NT2/D1 (cell line): Measurements from ENCODE around the gene VEPH1.

Source experiments
- DNase-seq: peaks from one replicate; pipeline ENCODE4 v3.0.0-alpha.2; 2011; ENCODE audit warnings: low read depth, low spot score
- H3K27me3 ChIP-seq: 2 replicates; pipeline ENCODE4 v1.6.0; 2011; ENCODE audit warnings: mild to moderate bottlenecking; ENCODE audit not compliant: insufficient read length, insufficient read depth
- H3K36me3 ChIP-seq: 2 replicates; pipeline ENCODE4 v1.6.1; 2011; ENCODE audit warnings: mild to moderate bottlenecking, low read length, mixed read lengths; ENCODE audit not compliant: insufficient read depth, insufficient read length
- H3K4me1 ChIP-seq: 2 replicates; pipeline ENCODE4 v1.5.1; 2011; ENCODE audit not compliant: insufficient read depth, insufficient read length
- H3K4me3 ChIP-seq: 2 replicates; pipeline ENCODE4 v1.5.1; 2011; ENCODE audit warnings: low read depth; ENCODE audit not compliant: insufficient read length
- H3K9ac ChIP-seq: 2 replicates; pipeline ENCODE4 v1.6.0; 2011; ENCODE audit warnings: low read depth; ENCODE audit not compliant: insufficient read length
- H3K9me3 ChIP-seq: 2 replicates; pipeline ENCODE4 v1.5.1; 2011; ENCODE audit warnings: mild to moderate bottlenecking, low read length; ENCODE audit not compliant: insufficient read depth
- SUZ12 ChIP-seq: IDR thresholded peaks from 2 replicates; pipeline ENCODE4 v1.6.1; 2011; ENCODE audit not compliant: insufficient read length, insufficient read depth; ENCODE audit errors: extremely low read depth
- YY1 ChIP-seq: IDR thresholded peaks from 2 replicates; pipeline ENCODE4 v1.6.1; 2011; ENCODE audit not compliant: insufficient read length, insufficient read depth
- ZNF274 ChIP-seq: IDR thresholded peaks from 2 replicates; pipeline ENCODE4 v1.6.1; 2011; ENCODE audit warnings: mild to moderate bottlenecking, low read depth, low read length

Gene VEPH1

GRCh38 chr3:157370867-157371266 is 132.3 kb downstream of the VEPH1 start:
- TF ChIP-seq YY1: no peak
- TF ChIP-seq ZNF274: no peak
- no peak for TF ChIP-seq SUZ12
- Histone ChIP-seq H3K9me3 (no peaks in the 10 kb centered on the region), H3K27me3 (no peaks in the 10 kb centered on the region), H3K4me1 (no peaks in the 10 kb centered on the region), H3K36me3 (no peaks in the 10 kb centered on the region), H3K4me3 (no peak overlapping the region), H3K9ac (no peak overlapping the region)
- DNase-seq: no peak

DNA sequence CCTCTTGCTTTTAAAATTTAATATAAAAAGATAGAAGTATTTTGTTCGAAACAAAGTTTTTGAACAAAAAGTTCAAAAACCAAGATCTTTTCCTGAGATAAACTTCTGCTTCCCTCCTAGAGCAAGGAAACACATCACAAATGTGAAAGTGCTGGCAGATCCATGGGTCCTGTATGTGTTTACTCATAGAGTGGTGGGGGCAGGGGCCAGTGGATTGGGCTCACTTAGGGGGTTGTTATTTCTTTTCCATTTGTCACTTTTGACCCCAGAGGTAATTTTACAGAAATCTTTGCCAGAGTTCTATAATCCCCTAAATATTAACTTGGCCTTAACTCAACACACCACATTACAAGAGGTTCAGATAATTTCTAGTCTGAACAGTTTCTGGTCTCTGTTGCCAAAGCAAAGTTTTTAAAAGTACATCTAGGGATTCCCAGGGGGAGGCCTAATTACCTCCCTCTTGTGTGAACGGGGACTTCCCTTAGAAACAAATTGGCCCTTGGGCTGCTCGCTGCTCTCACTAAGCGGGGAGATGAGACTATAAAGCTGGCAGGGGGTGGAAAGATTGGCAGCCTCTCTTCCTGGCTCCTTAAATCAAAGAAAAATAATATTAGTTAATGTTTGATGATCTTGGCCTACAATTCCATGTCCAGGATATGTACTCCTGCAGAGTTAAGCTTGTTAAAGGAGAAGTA is 133.3 kb downstream of the VEPH1 start:
- no peaks in the 10 kb centered on the region for H3K36me3 ChIP-seq
- DNase-seq: no peak

DNA sequence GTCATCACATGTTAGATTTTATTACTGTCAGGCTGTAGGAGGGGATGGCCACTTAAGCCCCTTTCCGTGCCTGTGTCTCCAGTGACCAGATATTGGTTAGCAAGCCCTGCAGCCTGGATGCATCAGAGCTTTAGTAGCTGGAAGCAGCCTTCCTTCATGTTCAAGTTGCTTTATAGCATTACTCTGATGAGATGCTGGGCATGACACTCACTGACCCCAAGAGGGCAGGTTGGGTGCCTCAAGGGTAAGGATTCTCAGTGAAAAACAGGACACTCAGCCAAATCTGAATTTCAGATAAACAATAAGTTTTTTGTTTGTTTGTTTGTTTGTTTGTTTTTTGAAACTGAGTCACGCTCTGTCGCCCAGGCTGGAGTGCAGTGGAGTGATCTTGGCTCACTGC is 135.0 kb downstream of the VEPH1 start:
- Histone ChIP-seq H3K9ac (no peak overlapping the region), H3K36me3 (no peaks in the 10 kb centered on the region), H3K4me1 (no peaks in the 10 kb centered on the region), H3K9me3 (no peaks in the 10 kb centered on the region), H3K4me3 (no peak overlapping the region), H3K27me3 (no peaks in the 10 kb centered on the region)
- no peak for TF ChIP-seq ZNF274
- no peak for TF ChIP-seq YY1
- no peak for TF ChIP-seq SUZ12
- no peak for DNase-seq

More for the DNA sequence above, 133.3 kb downstream of the VEPH1 start:
- no peaks in the 10 kb centered on the region for H3K9me3 ChIP-seq
- H3K27me3 ChIP-seq: no peaks in the 10 kb centered on the region
- H3K4me3 ChIP-seq: no peak overlapping the region
- no peaks in the 10 kb centered on the region for H3K4me1 ChIP-seq
- TF ChIP-seq SUZ12: no peak
- no peak for TF ChIP-seq ZNF274
- TF ChIP-seq YY1: no peak
- H3K9ac ChIP-seq: no peak overlapping the region

GRCh38 chr3:157363393-157363792 is 139.8 kb downstream of the VEPH1 start:
- Histone ChIP-seq H3K36me3 (no peaks in the 10 kb centered on the region), H3K9me3 (no peaks in the 10 kb centered on the region), H3K9ac (no peak overlapping the region), H3K27me3 (no peaks in the 10 kb centered on the region), H3K4me1 (no peaks in the 10 kb centered on the region), H3K4me3 (no peak overlapping the region)
- no peak for TF ChIP-seq ZNF274
- no peak for TF ChIP-seq SUZ12
- no peak for TF ChIP-seq YY1
- DNase-seq: no peak

GRCh38 chr3:157362348-157362747 is 140.9 kb downstream of the VEPH1 start:
- DNase-seq: no peak
- Histone ChIP-seq H3K4me1 (no peaks in the 10 kb centered on the region), H3K9ac (no peak overlapping the region), H3K4me3 (no peak overlapping the region), H3K36me3 (no peaks in the 10 kb centered on the region), H3K27me3 (no peaks in the 10 kb centered on the region), H3K9me3 (no peaks in the 10 kb centered on the region)
- TF ChIP-seq ZNF274 (no peak), SUZ12 (no peak)

DNA sequence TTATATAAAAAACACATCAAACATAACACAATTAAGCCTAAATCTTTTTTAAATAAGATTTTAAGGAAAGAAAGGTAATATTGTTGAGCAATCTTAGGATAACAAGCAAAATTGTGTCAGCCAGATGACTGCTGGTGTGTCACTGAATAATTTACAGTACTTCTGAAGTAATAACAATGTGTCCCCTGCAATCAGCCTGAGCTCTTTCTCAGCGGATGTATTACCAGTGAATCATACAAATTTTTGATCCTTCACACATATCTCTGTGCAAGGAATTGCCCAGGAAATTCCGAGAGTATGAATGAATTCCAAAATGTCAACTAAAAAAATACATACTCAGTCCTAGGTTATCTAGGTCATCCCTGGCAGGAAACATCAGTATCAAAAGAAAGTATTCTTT is 143.2 kb downstream of the VEPH1 start:
- Histone ChIP-seq H3K9me3 (no peaks in the 10 kb centered on the region), H3K4me3 (no peak overlapping the region), H3K27me3 (no peaks in the 10 kb centered on the region), H3K36me3 (no peaks in the 10 kb centered on the region), H3K4me1 (no peaks in the 10 kb centered on the region), H3K9ac (no peak overlapping the region)
- DNase-seq: no peak
- TF ChIP-seq ZNF274: no peak
- TF ChIP-seq YY1: no peak
- TF ChIP-seq SUZ12: no peak

DNA sequence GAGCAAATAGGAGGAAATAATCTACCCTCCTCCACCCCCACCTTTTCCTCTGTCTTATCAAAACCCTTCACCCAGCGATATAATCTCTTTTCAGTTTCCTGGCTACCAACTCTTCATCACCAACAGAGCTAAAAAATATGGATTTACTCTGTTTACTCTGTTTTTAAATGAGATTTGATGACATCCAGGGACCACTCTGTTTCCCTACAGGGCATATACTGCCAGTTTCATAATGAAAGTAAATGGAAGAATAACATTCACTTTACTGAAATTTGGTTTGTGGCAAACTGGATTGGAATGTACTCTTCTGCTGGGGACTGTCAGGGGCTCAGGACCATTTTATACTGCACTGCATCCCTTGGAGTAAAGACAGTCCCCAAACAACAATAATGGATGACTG is 146.7 kb downstream of the VEPH1 start:
- Histone ChIP-seq H3K9me3 (no peaks in the 10 kb centered on the region), H3K4me3 (no peak overlapping the region), H3K9ac (no peak overlapping the region), H3K27me3 (no peaks in the 10 kb centered on the region), H3K36me3 (no peaks in the 10 kb centered on the region), H3K4me1 (no peaks in the 10 kb centered on the region)
- TF ChIP-seq SUZ12: no peak
- no peak for TF ChIP-seq YY1
- TF ChIP-seq ZNF274: no peak
- no peak for DNase-seq
